HepG2 (cell line): Measurements from ENCODE around the gene ALOXE3. TPM values are rescaled to one million over a fixed set of nuclear protein-coding genes. Genes with fewer than 3 reads are reported as not detected.

Experiments
- ATAC-seq: fragments of 200-7000 bp; cut with Tn5 transposase; 3 replicates; pipeline ENCODE4 v1.9.1; 2020; ENCODE audit warnings: mild to moderate bottlenecking, moderate library complexity
- BruUV-seq: library from RNA; stranded (reverse); fragments of 400-500 nt; replicated peaks from 2 replicates; lab custom pipeline; 2021; lab: Mats Ljungman, UMichigan
- CTCF ChIA-PET: fragments of 300-600 bp; formaldehyde crosslinking; extraction: SDS; loops from one replicate; lab custom pipeline; 2021; ENCODE audit warnings: low total read pairs, inconsistent platforms, low intra/inter-chr PET ratio; lab: Yijun Ruan, JAX
- POLR2A ChIA-PET: fragments of 350-600 bp; sonication (Branson Sonifier 250); formaldehyde crosslinking; loops from one replicate; lab custom pipeline; 2020; ENCODE audit warnings: antibody characterized with exemption, inconsistent platforms; lab: Yijun Ruan, JAX
- DNase-seq: peaks from one replicate; pipeline ENCODE4 v3.0.0-alpha.2; 2015; ENCODE audit warnings: low spot score
- FAIRE-seq: peaks from 3 replicates; lab custom pipeline; 2011; peaks lifted over from hg19 to GRCh38; lab: Jason Lieb, UNC
- H2AFZ ChIP-seq: one replicate; pipeline ENCODE4 v1.6.1; 2011; ENCODE audit warnings: low read length, inconsistent platforms
- H3K27ac ChIP-seq: fragments of 300-600 bp; 3 replicates; pipeline ENCODE4 v1.8.0; 2011; ENCODE audit warnings: mixed run types, mild to moderate bottlenecking, mixed read lengths, low read length, inconsistent platforms; ENCODE audit not compliant: insufficient read depth; ENCODE audit errors: extremely low read length
- H3K27me3 ChIP-seq, 2 experiments: fragments of 200-600 bp in 1 of 2; 2 replicates in 1 of 2; 3 replicates in 1 of 2; pipeline versions ENCODE4 v1.6.0 to v1.8.0; 2011; ENCODE audit warnings: low read length in 2 of 2, mild to moderate bottlenecking in 2 of 2, moderate library complexity in 2 of 2, inconsistent platforms in 1 of 2; ENCODE audit not compliant: insufficient read depth in 2 of 2, control insufficient read depth in 1 of 2
- H3K36me3 ChIP-seq, 2 experiments: fragments of 200-600 bp in 1 of 2; replicated peaks in 1 of 2; 2 replicates in 1 of 2; 3 replicates in 1 of 2; pipeline versions ENCODE4 v1.5.1 to v1.8.0; 2011; ENCODE audit warnings: low read length in 2 of 2, inconsistent platforms in 1 of 2; ENCODE audit not compliant: insufficient read depth in 2 of 2, control insufficient read depth in 1 of 2
- H3K4me1 ChIP-seq: 2 replicates; pipeline ENCODE4 v1.5.1; 2012; ENCODE audit warnings: low read length, inconsistent platforms; ENCODE audit not compliant: insufficient read depth
- H3K4me2 ChIP-seq: 2 replicates; pipeline ENCODE4 v1.6.0; 2011; ENCODE audit warnings: low read depth, low read length, inconsistent platforms
- H3K4me3 ChIP-seq, 3 experiments: fragments of 200-600 bp in 1 of 3; sonication (generic), shearing (Covaris generic) in 1 of 3; replicated peaks in 1 of 3; 2 replicates each; pipeline ENCODE4 v1.5.1; 2011 to 2016; ENCODE audit warnings: low read length in 3 of 3, inconsistent platforms in 2 of 3, low read depth in 2 of 3, mild to moderate bottlenecking in 2 of 3, control low read depth in 1 of 3, mixed read lengths in 1 of 3; ENCODE audit not compliant: insufficient read depth in 1 of 3
- H3K79me2 ChIP-seq: one replicate; pipeline ENCODE4 v1.6.1; 2011; ENCODE audit warnings: low read length, inconsistent platforms; ENCODE audit not compliant: insufficient read depth
- H3K9ac ChIP-seq: 2 replicates; pipeline ENCODE4 v1.6.0; 2011; ENCODE audit warnings: mild to moderate bottlenecking, low read depth, low read length, inconsistent platforms; ENCODE audit not compliant: insufficient read depth
- H3K9me3 ChIP-seq: 2 replicates; pipeline ENCODE4 v1.5.1; 2012; ENCODE audit warnings: mild to moderate bottlenecking, low read length
- H4K20me1 ChIP-seq: 2 replicates; pipeline ENCODE4 v1.6.0; 2011; ENCODE audit warnings: inconsistent platforms, mild to moderate bottlenecking, low read length, moderate library complexity; ENCODE audit not compliant: insufficient read depth
- ATF7-NPFF ChIP-seq: sonication (generic); formaldehyde crosslinking; IDR thresholded peaks from 2 replicates; pipeline ENCODE4 v1.8.1; 2023; ENCODE audit warnings: mild to moderate bottlenecking, low read depth, missing genetic modification reagents, moderate library complexity
- ATRX ChIP-seq: sonication (generic); formaldehyde crosslinking; IDR thresholded peaks from 2 replicates; pipeline ENCODE4 v1.4.0; 2020; ENCODE audit warnings: missing genetic modification reagents, borderline replicate concordance
- CAMTA2 ChIP-seq: sonication (generic); formaldehyde crosslinking; IDR thresholded peaks from 2 replicates; pipeline ENCODE4 v1.4.0; 2020; ENCODE audit warnings: mild to moderate bottlenecking, missing genetic modification reagents, borderline replicate concordance
- CBX5 ChIP-seq: sonication (generic); formaldehyde crosslinking; IDR thresholded peaks from 2 replicates; pipeline ENCODE4 v1.4.0; 2020; ENCODE audit warnings: missing genetic modification reagents, borderline replicate concordance
- HCFC1 ChIP-seq: fragments of 150-350 bp; IDR thresholded peaks from 2 replicates; pipeline ENCODE4 v1.6.1; 2014; ENCODE audit warnings: low read depth, low read length
- HNF4G ChIP-seq, 2 experiments: sonication (generic) in 1 of 2; formaldehyde crosslinking in 1 of 2; IDR thresholded peaks; 2 replicates each; pipeline versions ENCODE4 v1.4.0 to v1.6.1; 2011 to 2020; ENCODE audit warnings: borderline replicate concordance in 2 of 2, low read depth in 2 of 2, mild to moderate bottlenecking in 2 of 2, low read length in 1 of 2, missing genetic modification reagents in 1 of 2, moderate library complexity in 1 of 2
- ISX ChIP-seq: sonication (generic); formaldehyde crosslinking; conservative IDR thresholded peaks from 2 replicates; pipeline ENCODE4 v1.5.0; 2020; ENCODE audit warnings: missing genetic modification reagents
- PTBP1 ChIP-seq: fragments of 200-400 bp; formaldehyde crosslinking; IDR thresholded peaks from 2 replicates; pipeline ENCODE4 v1.6.1; 2018; ENCODE audit warnings: low read length, low read depth; ENCODE audit not compliant: poor library complexity, severe bottlenecking
- ZNF121 ChIP-seq: sonication (generic); formaldehyde crosslinking; IDR thresholded peaks from 2 replicates; pipeline ENCODE4 v1.5.0; 2020; ENCODE audit warnings: mild to moderate bottlenecking, missing genetic modification reagents
- ZNF354B ChIP-seq: sonication (generic); formaldehyde crosslinking; IDR thresholded peaks from 2 replicates; pipeline ENCODE4 v1.8.0; 2022; ENCODE audit warnings: mild to moderate bottlenecking, missing genetic modification reagents
- ZNF816 ChIP-seq: sonication (generic); formaldehyde crosslinking; IDR thresholded peaks from 2 replicates; pipeline ENCODE4 v1.8.0; 2022; ENCODE audit warnings: missing genetic modification reagents, mild to moderate bottlenecking, borderline replicate concordance
- ZNF839 ChIP-seq: sonication (generic); formaldehyde crosslinking; IDR thresholded peaks from 2 replicates; pipeline ENCODE4 v1.4.0; 2020; ENCODE audit warnings: missing genetic modification reagents, mild to moderate bottlenecking, borderline replicate concordance
- ZSCAN20 ChIP-seq: sonication (generic); formaldehyde crosslinking; IDR thresholded peaks from 2 replicates; pipeline ENCODE4 v1.4.0; 2020; ENCODE audit warnings: missing genetic modification reagents, mild to moderate bottlenecking, borderline replicate concordance
- WGBS: methylation state at CpG from one replicate; pipeline ENCODE4 v1.1.6; 2017; ENCODE audit warnings: low lambda C conversion rate; 5-methylcytosine and 5-hydroxymethylcytosine counted together
- in situ Hi-C: cut with HindIII; loops from 2 replicates; pipeline ENCODE4 v1.10.0; 2017; ENCODE audit warnings: low pct_unique_long_range_greater_than_20kb; ENCODE audit not compliant: extremely low pct_ligation_motif_present
- intact Hi-C: fragments of 100-400 bp; cut with micrococcal nuclease; formaldehyde crosslinking; loops from one replicate; pipeline ENCODE4 v1.10.0; 2022; ENCODE audit not compliant: unreplicated experiment
- polyA plus RNA-seq, 8 experiments: library from polyadenylated mRNA; depleted of rRNA in 3 of 8; stranded (reverse) in 7 of 8; unstranded in 1 of 8; fragments of >200 nt; fragmentation: Illumina TruSeq in 4 of 8; extraction: Trizol in 4 of 8; gene quantifications; 2 replicates each; pipeline versions ENCODE4 v1.2.1 to v1.2.3, GENCODE V29; 2011 to 2016; ENCODE audit warnings: low read depth in 4 of 8, missing spikeins in 1 of 8, mixed read lengths in 1 of 8; ENCODE audit not compliant: insufficient read depth in 1 of 8
- total RNA-seq, 5 experiments: library from RNA; depleted of rRNA; stranded (reverse); fragments of >200 nt; fragmentation: Illumina TruSeq; extraction: Trizol; gene quantifications; 2 replicates each; pipeline ENCODE4 v1.2.3, GENCODE V29; 2016; ENCODE audit warnings: low read depth in 1 of 5
- TF ChIP-seq, protein P1 (sequence below): sonication (generic); formaldehyde crosslinking; IDR thresholded peaks from 2 replicates; pipeline ENCODE4 v1.8.0; 2022; ENCODE audit warnings: missing genetic modification reagents, mild to moderate bottlenecking, inconsistent platforms, borderline replicate concordance
- TF ChIP-seq, protein P2 (sequence below): sonication (generic); formaldehyde crosslinking; IDR thresholded peaks from 2 replicates; pipeline ENCODE4 v1.5.0; 2020; ENCODE audit warnings: mild to moderate bottlenecking, missing genetic modification reagents
- TF ChIP-seq, protein P3 (sequence below): sonication (generic); formaldehyde crosslinking; IDR thresholded peaks from 2 replicates; pipeline ENCODE4 v1.5.0; 2020; ENCODE audit warnings: mild to moderate bottlenecking, missing genetic modification reagents
- TF ChIP-seq, protein P4 (sequence below): sonication (generic); formaldehyde crosslinking; IDR thresholded peaks from 2 replicates; pipeline ENCODE4 v1.4.0; 2020; ENCODE audit warnings: mild to moderate bottlenecking, low read depth, missing genetic modification reagents

Gene ALOXE3
- total and polyA plus RNA-seq, 2 of the 13 experiments (the other 11 are each of a cell fraction or from before 2014, with no cell fraction given), result 0.07 TPM; not detected in 1

DNA sequence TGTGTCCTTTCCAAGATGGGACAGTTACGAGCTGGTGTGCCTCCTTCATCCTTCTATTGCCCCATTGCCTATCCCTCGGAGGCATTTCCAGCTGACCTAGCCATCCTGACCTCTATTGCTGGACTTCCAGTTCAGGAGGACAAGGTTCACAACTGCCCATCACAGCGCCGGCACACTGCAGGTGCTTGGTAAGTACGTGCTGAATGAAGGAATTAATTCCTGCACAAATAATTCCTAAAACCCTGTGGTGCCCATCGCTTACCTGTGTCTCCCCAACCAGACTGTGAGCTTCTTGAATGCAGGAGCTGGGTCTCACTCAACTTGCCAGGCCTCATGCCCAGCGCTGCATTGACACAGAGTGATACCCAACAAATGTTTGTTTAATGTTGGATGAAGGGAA lies 66.5 kb downstream of the ALOXE3 start:
- H3K27me3 ChIP-seq, result peaks cover 8 to 70% of the 10 kb centered on the region in 2 experiments; a peak in 4 of 5 replicates
- ATAC-seq (no peak), DNase-seq (no peak), FAIRE-seq (no peak)
- ChIA-PET POLR2A (no interaction called here), CTCF (no interaction called here)
- no peaks in the 10 kb centered on the region for H3K79me2 ChIP-seq
- no peak overlapping the region for H2AFZ ChIP-seq
- no peaks in the 10 kb centered on the region for H3K36me3 ChIP-seq
- BruUV-seq, result no TSS peak
- no peak overlapping the region for H3K4me3 ChIP-seq
- no peak overlapping the region for H3K27ac ChIP-seq
- WGBS, result 46% methylated on average over 6 of the region's 7 CpGs
- no peaks in the 10 kb centered on the region; the same call in 1 of the 2 replicates for H4K20me1 ChIP-seq
- in situ Hi-C loops, result no loop called here
- H3K9ac ChIP-seq, result no peak overlapping the region
- TF ChIP-seq, protein P1, sequence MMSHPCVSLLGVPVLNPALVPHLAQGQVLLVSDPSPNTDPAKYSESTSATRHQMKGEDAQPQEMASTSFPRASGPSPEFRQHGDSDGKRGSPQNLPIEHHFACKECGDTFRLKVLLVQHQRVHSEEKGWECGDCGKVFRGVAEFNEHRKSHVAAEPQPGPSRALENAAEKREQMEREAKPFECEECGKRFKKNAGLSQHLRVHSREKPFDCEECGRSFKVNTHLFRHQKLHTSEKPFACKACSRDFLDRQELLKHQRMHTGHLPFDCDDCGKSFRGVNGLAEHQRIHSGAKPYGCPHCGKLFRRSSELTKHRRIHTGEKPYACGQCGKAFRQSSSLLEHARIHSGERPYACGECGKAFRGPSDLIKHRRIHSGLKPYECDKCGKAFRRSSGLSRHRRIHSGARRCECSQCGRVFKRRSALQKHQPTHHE (CRISPR knock-in tag), result no peak
- TF ChIP-seq ZNF816 (no peak), ZSCAN20 (CRISPR knock-in tag) (no peak), ATF7-NPFF (CRISPR knock-in tag) (no peak), ATRX (CRISPR knock-in tag) (no peak), HCFC1 (no peak), ZNF121 (no peak), ZNF839 (CRISPR knock-in tag) (no peak), ZNF354B (CRISPR knock-in tag) (no peak), HNF4G (IDR thresholded peaks at IDR 0.05; ENCODE audit: borderline replicate concordance, low read depth, low read length) (no peak), HNF4G (CRISPR knock-in tag; IDR thresholded peaks at IDR 0.05; ENCODE audit: borderline replicate concordance, low read depth) (no peak), PTBP1 (no peak), ISX (no peak), CAMTA2 (CRISPR knock-in tag) (no peak), CBX5 (CRISPR knock-in tag) (no peak)
- TF ChIP-seq, protein P2, sequence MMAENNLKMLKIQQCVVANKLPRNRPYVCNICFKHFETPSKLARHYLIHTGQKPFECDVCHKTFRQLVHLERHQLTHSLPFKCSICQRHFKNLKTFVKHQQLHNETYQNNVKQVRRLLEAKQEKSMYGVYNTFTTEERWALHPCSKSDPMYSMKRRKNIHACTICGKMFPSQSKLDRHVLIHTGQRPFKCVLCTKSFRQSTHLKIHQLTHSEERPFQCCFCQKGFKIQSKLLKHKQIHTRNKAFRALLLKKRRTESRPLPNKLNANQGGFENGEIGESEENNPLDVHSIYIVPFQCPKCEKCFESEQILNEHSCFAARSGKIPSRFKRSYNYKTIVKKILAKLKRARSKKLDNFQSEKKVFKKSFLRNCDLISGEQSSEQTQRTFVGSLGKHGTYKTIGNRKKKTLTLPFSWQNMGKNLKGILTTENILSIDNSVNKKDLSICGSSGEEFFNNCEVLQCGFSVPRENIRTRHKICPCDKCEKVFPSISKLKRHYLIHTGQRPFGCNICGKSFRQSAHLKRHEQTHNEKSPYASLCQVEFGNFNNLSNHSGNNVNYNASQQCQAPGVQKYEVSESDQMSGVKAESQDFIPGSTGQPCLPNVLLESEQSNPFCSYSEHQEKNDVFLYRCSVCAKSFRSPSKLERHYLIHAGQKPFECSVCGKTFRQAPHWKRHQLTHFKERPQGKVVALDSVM, result no peak
- TF ChIP-seq, protein P3, sequence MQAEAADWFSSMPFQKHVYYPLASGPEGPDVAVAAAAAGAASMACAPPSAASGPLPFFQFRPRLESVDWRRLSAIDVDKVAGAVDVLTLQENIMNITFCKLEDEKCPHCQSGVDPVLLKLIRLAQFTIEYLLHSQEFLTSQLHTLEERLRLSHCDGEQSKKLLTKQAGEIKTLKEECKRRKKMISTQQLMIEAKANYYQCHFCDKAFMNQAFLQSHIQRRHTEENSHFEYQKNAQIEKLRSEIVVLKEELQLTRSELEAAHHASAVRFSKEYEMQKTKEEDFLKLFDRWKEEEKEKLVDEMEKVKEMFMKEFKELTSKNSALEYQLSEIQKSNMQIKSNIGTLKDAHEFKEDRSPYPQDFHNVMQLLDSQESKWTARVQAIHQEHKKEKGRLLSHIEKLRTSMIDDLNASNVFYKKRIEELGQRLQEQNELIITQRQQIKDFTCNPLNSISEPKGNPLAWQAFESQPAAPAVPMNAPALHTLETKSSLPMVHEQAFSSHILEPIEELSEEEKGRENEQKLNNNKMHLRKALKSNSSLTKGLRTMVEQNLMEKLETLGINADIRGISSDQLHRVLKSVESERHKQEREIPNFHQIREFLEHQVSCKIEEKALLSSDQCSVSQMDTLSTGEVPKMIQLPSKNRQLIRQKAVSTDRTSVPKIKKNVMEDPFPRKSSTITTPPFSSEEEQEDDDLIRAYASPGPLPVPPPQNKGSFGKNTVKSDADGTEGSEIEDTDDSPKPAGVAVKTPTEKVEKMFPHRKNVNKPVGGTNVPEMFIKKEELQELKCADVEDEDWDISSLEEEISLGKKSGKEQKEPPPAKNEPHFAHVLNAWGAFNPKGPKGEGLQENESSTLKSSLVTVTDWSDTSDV, result no peak
- TF ChIP-seq, protein P4, sequence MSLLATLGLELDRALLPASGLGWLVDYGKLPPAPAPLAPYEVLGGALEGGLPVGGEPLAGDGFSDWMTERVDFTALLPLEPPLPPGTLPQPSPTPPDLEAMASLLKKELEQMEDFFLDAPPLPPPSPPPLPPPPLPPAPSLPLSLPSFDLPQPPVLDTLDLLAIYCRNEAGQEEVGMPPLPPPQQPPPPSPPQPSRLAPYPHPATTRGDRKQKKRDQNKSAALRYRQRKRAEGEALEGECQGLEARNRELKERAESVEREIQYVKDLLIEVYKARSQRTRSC, result no peak
- H3K4me2 ChIP-seq, result no peak overlapping the region
- H3K4me1 ChIP-seq, result peaks cover 23% of the 10 kb centered on the region
- intact Hi-C loops, result no loop called here
- H3K9me3 ChIP-seq, result no peaks in the 10 kb centered on the region
